Stimulated activated naive CD8-positive, alpha-beta T cell treated with anti-CD3 and anti-CD28 coated beads, Interleukin-15, Interleukin-2, amounts not matched to agents 100 U/mL and 50 U/mL, for 24 hours (primary cell): Measurements from ENCODE around the gene LRRC74B.

Experiments used
- ATAC-seq: fragments of 150-1000 bp; cut with Tn5 transposase; one replicate; pipeline ENCODE4 v1.10.0; 2021
- DNase-seq: peaks from one replicate; pipeline ENCODE4 v3.0.0; 2021

Gene LRRC74B

GRCh38 chr22:21014202-21014725, 31.5 kb upstream of the LRRC74B start:
- ATAC-seq (peak; percentile 96), DNase-seq (peak; percentile 92)

- no peak for DNase-seq
Observed at GRCh38 chr22:21014726-21015465, 30.9 kb upstream of the LRRC74B start, which contains the start of gene P2RX6. Gene P2RX6, plus strand, starts transcription at chr22:21015165. Its CDS starts 10 bp downstream, at chr22:21015175.

GRCh38 chr22:21015466-21016006, 30.2 kb upstream of the LRRC74B start:
- ATAC-seq = no peak
- DNase-seq = no peak

More at GRCh38 chr22:21014726-21015465, 30.9 kb upstream of the LRRC74B start, which contains the start of gene P2RX6:
- no peak for ATAC-seq

- DNase-seq = no peak
Observed at GRCh38 chr22:21016644-21017420, 28.9 kb upstream of the LRRC74B start.

GRCh38 chr22:21018314-21018713, 27.4 kb upstream of the LRRC74B start:
- no peak for ATAC-seq
- DNase-seq = no peak

More at GRCh38 chr22:21016644-21017420, 28.9 kb upstream of the LRRC74B start:
- ATAC-seq = no peak

- peak; percentile 58 for ATAC-seq
- no peak for DNase-seq
Observed at GRCh38 chr22:21020802-21021429, 24.8 kb upstream of the LRRC74B start.

- ATAC-seq (no peak), DNase-seq (no peak)
Observed at GRCh38 chr22:21022507-21022906, 23.2 kb upstream of the LRRC74B start.

- no peak for DNase-seq
- no peak for ATAC-seq
Observed at GRCh38 chr22:21022955-21023614, 22.7 kb upstream of the LRRC74B start.

GRCh38 chr22:21025266-21025665, 20.5 kb upstream of the LRRC74B start:
- DNase-seq = no peak

GRCh38 chr22:21025763-21026755, 19.7 kb upstream of the LRRC74B start:
- ATAC-seq (no peak), DNase-seq (no peak)

More at GRCh38 chr22:21025266-21025665, 20.5 kb upstream of the LRRC74B start:
- no peak for ATAC-seq

- ATAC-seq (no peak), DNase-seq (no peak)
Observed at GRCh38 chr22:21026783-21027692, 18.7 kb upstream of the LRRC74B start.

GRCh38 chr22:21028277-21029251, 17.2 kb upstream of the LRRC74B start:
- ATAC-seq = no peak
- DNase-seq = no peak

GRCh38 chr22:21029486-21030025, 16.2 kb upstream of the LRRC74B start:
- no peak for DNase-seq
- no peak for ATAC-seq

- ATAC-seq = no peak
Observed at GRCh38 chr22:21030032-21030431, 15.7 kb upstream of the LRRC74B start.

GRCh38 chr22:21030621-21031544, 14.9 kb upstream of the LRRC74B start:
- ATAC-seq = no peak
- no peak for DNase-seq

More at GRCh38 chr22:21030032-21030431, 15.7 kb upstream of the LRRC74B start:
- no peak for DNase-seq

- DNase-seq (no peak), ATAC-seq (no peak)
Observed at GRCh38 chr22:21031545-21032036, 14.2 kb upstream of the LRRC74B start.
